NCI-H2107 treated with DMSO at 0.1 percent for 48 hours (cell line): Measurements from ENCODE around the gene HSDL1.
"Not testable (repeated sequence)": the region's sequence is repeated elsewhere in the genome, so short reads cannot be mapped to it uniquely, and the experiment has no call there.

Experiments used
- DNase-seq: peaks from one replicate; lab custom pipeline; 2025; ENCODE audit not compliant: unreplicated experiment; lab: John Stamatoyannopoulos, UW

The HSDL1 gene

DNA sequence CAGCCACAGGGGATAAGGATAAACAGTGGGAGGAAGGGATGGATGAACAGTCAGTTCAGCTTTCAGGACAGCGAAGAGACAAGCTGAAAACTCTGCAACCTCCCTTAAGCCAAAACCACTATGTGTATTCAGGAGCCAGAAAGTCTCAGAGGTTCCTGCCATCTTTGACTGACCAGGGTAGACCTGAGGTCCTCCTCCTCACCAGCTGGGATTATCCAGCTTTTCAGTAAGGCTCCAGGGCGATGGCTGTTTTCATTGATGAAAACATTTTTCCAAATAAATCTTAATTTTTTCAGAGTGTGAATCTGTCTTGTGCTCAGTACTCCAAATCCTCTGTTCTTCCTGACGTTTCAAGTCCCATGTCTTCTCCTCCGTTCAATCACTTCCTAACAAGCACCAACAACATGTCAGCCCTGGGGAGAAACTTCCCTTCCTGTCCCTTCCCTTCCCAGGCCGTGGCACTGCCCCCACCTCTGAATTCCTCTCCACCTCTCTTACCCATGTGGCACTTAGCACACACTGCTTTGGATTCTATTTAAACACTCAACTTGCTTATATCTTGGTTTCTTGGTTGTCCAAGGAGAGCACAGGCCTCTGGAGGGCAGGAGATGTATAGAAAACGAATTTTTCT is 5.2 kb downstream of the HSDL1 start:
- DNase-seq: no peak

DNA sequence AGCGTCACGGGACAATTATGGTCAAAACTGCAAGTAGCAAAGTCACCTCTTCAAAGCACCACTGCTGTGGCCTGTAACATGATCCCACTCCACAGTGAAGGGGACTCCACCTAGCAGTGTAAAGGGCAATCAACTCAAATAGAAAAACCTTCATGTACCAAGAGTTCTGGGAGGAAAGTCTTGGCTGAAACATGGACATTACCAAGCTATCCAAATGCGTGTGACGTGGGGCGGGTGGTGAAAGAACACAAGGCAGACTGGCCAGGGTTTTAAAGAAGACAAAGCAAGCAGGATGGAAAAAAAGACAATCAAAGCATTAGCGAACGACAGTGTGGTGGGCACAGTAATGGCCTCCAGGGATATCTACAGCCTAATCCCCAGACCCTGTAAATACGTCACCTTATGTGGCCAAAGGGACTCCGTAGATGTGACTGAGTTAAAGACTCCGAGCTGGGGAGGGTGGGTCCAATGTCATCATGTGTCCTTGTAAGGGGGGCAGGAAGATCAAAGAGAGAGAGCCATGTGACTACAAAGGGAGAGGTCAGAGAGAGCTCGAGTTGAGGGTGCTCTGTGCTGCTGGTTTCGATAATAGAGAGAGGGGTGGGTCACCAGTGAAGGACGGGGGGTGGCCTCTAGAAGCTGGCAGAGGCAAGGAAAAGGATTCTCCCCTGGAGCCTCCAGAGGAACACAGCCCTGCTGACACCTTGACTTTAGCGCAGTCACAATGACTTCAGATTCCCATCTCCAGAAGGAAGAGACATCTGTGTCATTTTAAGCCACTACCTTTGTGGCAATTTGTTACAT is 6.0 kb downstream of the HSDL1 start:
- DNase-seq: peak; percentile 92

DNA sequence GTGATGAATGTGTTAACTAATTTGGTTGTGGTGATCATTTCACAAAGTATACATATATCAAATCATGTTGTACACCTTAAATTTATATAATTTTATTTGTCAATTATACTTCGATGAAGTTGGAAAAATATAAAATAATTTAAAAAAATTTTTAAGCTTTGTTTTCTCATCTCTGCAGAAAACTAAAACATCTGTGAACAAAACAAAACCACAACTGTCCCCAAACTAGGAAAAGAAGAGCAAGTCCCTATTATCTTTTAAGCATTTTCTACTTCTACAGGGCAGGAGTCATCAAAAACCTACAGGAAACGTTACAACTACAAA is 6.5 kb downstream of the HSDL1 start:
- no peak for DNase-seq

- DNase-seq: no peak
These were observed 7.1 kb downstream of the HSDL1 start for GRCh38 chr16:84137769-84138357.

DNA sequence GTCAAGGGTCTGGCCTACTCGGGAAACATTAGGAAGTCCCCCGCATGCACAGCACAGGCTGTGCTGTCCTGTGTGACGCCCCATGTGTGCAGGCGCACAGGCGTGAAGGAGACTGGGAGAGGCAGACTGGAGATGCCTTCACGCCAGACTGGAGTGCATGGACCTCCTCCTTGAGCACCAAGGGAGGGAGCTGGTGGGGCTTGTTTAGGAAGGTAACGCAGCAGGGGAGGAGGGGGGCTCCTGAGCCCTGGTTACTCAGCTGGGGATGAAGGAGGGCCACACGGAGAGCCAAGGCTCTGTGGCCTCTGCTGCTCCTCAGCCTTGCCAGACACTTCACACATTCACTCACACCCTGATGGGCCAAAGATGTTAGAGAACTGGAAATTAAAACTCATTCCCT is 7.7 kb downstream of the HSDL1 start:
- DNase-seq: no peak

- no peak for DNase-seq
These were observed 8.4 kb downstream of the HSDL1 start for GRCh38 chr16:84136331-84137125.

GRCh38 chr16:84132527-84133285 is 12.3 kb downstream of the HSDL1 start:
- no peak for DNase-seq

DNA sequence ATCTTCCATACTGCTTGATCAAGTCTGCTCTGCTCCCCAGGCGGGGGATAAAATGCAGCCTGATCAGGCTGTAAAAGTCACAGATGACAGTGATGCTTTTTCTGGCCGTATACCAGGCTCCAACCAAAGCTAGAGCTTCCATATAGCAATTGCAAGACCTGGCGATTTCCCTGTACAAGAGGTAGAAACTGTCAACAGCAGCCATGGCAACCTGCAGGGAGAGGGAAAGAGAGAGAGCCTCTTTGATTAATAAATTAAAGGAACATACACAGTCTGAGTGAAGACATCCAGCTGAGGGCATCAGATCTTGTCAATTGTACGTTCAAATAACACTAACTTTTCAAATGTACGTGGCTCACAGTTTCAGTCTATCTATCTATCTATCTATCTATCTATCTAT is 13.9 kb downstream of the HSDL1 start:
- no peak for DNase-seq

- DNase-seq: no peak
These were observed 20.5 kb downstream of the HSDL1 start for GRCh38 chr16:84124257-84125073.

DNA sequence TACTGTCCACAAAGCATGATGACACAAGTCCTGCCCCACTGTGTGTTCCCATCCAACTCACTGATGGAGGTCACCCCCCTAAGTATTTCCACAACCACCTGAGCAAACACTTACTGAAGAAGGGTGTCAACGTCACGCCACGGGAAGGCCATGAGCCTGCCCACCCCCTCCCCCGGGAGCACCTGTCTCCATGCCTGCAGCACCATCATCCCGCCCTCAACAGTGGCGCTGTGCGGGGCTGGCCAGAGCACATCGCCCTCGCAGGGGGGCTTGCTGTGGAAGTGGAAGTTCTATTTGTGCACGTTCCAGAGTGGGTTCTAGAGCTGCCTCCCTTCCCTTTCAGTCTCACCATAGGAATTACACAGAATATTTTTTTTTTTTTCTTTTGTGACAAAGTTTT is 24.0 kb downstream of the HSDL1 start:
- no peak for DNase-seq

DNA sequence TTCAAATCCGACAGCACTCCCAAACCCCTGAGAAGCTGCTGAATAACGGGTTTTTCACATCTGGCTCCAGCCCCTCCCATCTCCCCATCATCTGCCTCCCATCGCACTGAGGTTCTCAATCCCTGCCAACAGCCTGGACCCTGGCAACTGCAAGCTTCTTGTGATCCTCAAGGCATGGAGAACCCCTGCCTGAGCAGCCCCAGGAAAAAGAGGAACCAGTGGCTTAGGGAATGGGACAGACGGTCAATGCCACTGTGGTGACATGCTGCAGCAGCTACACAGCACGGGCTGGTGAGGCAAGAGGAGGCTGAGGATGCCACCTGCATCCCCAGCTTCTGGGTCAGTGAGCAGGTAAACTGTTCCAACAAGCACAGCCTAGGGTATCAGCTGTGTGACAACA is 25.0 kb downstream of the HSDL1 start:
- DNase-seq: no peak

- peak; percentile 58 for DNase-seq
These were observed 25.6 kb downstream of the HSDL1 start for GRCh38 chr16:84119368-84119767.

DNA sequence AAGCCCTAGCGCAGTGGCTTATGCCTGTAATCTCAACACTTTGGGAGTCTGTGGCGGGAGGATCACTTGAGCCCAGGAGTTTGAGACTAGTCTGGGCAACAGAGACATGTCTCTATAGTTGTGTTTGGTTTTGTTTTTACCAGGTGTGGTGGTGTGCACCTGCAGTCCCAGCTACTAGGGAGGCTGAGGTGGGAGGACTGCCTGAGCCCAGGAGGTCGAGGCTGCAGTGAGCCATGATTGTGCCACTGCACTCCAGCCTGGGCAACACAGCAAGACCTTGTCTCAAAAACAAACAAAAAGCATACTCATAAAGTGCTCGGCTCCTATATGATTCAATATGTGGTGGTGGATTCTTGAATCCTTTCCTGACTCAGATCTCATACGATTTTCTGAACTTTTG is 26.7 kb downstream of the HSDL1 start:
- not testable (repeated sequence) for DNase-seq

DNA sequence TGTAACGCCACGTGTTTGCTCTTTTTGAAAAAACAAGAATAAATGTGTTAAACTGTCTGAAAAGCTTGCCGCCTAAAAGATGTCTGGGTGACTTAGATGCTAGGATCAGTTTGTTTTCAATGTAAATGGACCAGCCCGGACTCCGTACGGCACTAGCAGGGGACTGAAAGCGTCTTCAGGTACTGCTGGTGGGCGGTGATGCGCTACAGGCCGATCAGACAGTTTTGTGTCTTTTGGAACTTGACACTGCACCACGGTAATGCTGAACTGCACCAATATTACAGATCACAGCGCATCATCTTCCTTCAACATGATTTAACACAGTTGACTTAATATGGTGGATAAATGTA is 27.5 kb downstream of the HSDL1 start:
- DNase-seq: no peak

- DNase-seq: peak; percentile 90
These were observed 28.1 kb downstream of the HSDL1 start, which contains the start of gene MBTPS1 for GRCh38 chr16:84116720-84117493. Gene MBTPS1, minus strand, starts transcription at chr16:84116942. Its CDS starts 15,159 bp downstream, at chr16:84101783.

GRCh38 chr16:84115919-84116719 is 28.9 kb downstream of the HSDL1 start:
- peak; percentile 37 for DNase-seq

DNA sequence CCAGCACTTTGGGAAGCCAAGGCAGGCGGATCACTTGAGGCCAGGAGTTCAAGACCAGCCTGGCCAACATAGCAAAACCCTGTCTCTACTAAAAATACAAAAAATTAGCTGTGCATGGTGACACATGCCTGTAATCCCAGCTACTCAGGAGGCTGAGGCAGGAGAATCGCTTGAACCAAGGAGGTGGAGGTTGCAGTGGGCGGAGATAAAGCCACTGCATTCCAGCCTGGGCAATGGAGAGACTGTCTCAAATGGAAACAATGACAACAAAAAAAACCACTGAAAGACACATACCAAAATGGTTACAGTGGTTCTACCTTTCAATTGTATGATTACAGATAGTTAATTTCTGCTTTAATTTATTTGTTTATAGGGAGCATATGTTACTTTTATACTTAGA is 33.0 kb downstream of the HSDL1 start:
- not testable (repeated sequence) for DNase-seq

DNA sequence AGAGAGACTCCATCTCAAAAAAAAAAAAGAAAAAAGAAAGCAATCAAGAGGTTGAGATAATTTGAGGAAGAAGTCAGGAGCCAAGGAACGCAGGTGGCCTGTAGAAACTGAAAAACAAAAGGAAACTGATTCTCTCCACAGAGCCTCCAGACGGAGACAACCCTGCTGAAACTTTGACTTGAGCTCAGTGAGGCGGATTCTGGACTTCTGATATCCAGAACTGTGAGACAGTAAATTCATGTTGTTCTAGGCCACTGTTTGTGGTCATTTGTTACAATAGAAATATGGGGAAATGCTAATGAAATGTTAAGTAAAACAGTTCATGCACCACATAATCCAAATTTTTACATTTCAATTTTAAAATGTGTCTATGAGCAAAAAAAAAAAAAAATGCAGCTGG is 33.5 kb downstream of the HSDL1 start:
- no peak for DNase-seq
